HG03097 (cell line): ENCODE data around the gene FCHO2.

Experiments
- ATAC-seq: cut with Tn5 transposase; IDR thresholded peaks from one replicate; pipeline ENCODE4 v1.9.1; 2021; ENCODE audit not compliant: unreplicated experiment, low FRiP score

FCHO2 gene

DNA sequence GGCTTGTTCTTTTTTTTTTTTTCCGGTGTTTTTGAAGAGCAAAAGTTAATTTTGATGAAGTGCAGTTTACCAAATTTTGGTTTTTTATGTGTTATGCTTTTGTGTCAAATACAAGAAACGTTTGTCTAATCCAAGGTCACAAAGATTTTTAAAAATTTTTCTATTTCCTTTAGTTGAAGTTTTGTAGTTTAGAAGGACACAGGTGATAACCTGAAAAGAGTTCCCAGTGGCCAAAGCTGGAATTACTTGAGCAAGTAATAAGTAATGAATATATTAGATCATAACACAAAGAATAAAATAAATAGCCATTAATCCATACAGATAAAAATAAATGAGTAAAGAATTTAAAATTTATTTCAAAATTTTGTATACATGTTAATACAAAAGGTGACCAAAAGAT, 71.5 kb downstream of the FCHO2 start:
- no peak for ATAC-seq

DNA sequence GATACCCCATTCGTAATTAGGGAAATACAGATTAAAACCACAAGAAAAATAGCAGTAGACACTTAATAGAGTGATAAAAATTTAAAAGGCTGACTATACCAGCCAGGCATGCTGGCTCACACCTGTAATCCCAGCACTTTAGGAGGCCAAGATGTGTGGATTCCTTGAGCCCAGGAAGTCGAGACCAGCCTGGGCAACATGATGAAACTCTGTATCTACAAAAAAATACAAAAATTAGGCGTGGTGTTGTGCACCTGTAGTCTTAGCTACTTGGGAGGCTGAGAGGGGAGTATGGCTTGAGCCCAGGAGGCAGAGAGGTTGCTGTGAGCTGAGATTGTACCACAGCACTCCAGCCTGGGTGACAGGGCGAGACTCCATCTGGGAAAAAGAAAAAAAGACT, 72.0 kb downstream of the FCHO2 start:
- ATAC-seq = no peak

DNA sequence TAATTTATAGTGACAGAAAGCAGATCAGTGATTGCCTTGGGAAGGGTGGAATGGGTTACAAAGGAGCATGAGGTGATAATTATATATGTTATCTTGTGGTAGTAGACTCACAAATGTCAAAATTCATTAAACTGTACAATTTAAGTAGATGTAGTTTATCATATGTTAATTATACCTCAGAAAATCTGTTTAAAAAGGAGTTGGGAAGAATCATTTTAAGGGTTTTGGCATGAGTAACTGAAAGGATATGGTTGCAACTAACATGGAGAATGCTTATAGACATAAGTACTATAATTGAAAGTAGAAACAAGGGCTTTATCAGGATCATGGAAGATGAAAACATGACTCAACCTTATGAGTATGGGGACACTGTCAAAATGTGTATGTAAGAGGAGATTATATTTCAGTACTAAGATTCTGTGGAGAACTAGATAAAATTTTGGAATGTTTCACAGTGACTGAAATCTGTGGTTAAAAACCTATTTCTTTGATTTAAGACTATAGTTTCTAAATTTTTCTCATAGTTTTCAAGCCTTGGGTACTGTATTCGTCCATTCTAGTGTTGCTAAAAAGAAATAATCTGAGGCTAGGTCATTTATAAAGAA, 73.3 kb downstream of the FCHO2 start:
- ATAC-seq = no peak

DNA sequence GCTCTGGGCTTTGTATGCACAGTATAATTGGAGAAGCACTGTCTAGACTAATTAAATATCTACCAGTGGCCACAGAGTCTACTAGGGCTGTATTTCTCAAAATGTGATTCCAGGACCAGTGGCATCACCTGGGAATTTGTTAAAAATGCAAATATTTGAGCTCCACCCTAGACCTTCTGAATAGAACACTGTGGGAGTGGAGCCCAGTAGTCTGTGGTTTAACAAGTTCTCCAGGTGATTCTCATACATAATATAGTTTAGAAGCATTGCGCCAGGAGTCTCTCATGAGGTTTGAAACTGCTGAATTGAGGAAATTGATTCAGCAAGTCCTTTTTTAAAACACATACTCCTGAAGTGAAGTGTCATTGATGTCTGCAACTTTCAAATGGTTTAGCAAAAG, 74.7 kb downstream of the FCHO2 start:
- ATAC-seq = no peak

DNA sequence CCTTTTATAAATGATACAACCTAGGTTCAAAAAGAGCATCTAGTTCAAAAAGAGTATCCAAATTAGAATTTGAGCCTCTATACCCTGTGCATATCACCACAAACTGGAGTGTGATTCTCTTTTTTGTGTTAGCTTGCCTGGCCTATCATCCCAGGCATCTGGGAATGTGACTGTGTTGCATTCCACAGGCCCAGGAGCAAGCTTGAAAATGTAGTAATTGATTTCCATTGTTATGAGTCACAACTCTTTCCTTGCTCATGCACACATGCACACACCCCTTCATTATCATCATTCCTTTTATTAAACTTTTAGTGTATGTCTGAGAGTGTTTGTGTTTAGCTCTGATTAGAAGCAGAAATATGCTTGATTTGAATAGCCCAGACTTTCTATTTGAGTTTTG, 75.2 kb downstream of the FCHO2 start:
- no peak for ATAC-seq

DNA sequence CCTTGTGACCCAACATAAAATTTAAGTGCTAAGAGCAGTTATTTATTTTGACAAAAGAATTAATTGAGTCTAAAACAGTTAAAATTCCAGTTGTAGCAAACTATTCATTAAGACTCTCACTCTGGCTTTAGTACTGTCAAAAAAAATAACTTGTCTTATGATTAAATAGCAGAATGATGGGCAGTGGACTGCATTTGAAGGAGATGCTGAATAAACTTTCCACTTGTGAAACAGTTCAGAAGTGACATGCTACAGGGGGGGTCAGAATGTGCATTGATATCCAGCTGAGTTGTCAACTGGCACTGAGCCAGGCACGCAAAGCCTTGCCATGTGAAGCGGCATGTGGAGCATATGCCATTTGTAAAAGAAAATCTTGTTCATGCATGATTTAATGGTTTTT, 76.0 kb downstream of the FCHO2 start:
- ATAC-seq = no peak

DNA sequence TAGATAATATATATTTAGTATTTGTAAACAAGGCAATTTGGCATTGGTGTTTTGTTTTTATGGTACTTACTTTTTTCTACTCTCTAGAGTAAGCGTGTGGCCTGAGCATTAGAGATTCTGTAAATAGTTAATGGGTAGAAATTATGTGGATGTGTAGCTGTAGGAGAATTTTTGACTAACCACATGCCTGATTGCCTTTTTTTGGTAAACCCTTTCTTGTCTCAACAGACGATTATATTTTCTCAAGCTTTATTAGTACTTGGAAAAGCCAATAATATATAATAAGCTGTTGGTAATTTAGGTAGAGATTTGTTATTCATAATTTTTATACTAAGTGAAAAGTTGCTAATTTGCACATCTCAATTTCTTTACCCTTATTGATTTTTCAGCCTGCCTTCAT, 76.8 kb downstream of the FCHO2 start:
- ATAC-seq = no peak

DNA sequence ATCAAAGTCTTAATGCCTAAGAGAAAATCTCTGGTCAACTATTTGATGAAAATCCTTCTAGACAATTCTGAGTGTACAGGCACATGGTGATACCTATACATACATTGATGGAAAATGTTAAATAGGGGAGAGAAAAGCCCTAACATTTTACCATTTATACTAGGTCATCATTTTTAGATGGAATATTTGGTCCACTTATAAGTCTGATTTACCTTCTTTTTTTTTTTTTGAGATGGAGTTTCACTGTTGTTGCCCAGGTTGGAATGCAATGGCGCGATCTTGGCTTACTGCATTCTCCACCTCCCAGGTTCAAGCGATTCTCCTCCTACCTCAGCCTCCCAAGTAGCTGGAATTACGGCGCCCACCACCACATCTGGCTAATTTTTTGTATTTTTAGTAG, 81.7 kb downstream of the FCHO2 start:
- ATAC-seq = no peak

DNA sequence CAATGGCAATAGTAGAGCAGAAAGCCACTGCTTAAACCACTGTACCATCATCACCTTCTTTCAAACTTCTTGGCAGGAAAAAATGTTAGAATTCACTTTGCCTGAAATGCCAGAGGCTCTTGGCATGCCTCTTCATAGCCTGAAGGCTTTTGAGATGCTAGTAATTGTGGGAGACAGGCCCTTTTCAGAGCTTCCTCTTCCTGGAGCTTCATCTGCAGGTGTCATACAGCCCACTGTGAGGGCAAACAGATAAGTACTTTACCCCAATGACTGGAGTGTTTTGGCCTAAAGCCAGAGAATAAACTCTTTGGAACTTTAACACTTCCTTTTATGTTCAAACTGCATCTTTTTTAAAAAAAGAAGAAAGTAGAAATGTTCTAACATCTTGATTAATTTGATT, 83.2 kb downstream of the FCHO2 start:
- no peak for ATAC-seq

DNA sequence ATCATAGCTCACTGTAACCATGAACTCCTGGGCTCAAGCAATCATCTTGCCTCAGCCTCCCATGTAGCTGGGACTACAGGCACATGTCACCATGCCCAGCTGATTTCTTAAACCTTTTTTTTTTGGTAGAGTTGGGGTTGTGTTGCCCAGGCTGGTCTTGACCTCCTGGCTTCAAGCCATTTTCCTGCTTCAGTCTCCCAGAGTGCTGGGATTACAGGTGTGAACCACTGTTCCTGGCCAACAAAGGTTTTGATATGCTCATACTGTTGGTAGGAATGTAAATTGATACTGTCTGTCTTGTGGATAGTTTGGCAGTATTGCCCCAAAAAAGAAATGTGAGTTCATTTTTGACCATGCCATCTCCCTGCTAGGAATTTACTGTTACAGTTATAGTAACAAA, 87.2 kb downstream of the FCHO2 start:
- ATAC-seq = no peak

DNA sequence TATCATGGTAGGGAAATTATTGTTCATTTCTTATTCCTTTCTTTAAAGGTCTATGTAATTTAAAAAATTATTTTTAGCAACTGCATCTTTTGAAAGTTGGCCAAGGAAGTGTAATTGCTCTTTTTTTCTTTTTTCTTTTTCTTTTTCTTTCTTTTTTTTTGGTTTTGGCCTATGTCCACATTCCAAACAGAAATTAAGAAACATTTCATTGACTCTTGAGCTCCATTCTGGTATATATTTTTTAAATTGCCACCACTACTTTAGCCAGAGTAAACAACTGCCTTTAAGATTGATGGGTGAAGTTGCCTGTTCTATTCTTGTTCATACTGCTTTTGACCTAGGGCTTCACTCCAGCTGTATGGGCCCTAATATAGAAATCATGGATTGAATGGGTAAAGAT, 88.7 kb downstream of the FCHO2 start:
- no peak for ATAC-seq

DNA sequence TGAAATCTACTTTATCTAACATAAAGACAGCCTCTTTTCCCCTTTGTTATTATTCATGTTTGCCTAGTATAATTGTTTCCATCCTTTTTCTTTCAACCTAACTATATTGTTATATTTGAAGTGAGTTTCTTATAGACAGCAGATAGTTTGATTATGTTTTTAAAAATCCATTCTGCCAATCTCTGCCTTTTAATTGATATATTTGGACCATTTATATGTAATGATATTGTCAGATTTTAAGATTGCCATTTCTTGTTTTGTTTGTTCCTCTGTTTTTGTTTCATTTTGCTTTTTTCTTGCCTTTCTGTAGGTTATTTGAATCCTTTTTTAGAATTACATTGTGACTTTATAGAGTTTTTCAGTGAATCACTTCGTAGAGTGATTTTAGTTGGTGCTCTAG, 89.8 kb downstream of the FCHO2 start:
- no peak for ATAC-seq

DNA sequence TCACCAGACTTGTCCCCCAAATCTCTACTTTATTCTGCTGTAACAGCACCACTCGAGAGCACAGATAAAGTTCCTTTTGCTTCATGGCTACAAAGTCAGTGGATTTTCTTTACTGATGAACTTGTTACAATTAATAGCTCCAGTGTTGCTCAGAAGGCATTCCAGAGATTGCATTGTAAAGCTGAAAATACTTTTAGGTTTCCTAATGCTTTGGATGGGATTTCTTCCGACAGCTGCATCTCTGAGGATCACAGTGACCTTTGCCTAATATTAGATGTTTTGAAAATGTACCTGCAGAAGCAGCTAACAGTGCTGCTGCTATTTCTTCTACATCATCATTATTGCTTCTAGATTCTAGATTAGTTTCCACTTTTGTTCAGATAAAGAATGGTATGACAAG, 105.8 kb downstream of the FCHO2 start:
- ATAC-seq = no peak

DNA sequence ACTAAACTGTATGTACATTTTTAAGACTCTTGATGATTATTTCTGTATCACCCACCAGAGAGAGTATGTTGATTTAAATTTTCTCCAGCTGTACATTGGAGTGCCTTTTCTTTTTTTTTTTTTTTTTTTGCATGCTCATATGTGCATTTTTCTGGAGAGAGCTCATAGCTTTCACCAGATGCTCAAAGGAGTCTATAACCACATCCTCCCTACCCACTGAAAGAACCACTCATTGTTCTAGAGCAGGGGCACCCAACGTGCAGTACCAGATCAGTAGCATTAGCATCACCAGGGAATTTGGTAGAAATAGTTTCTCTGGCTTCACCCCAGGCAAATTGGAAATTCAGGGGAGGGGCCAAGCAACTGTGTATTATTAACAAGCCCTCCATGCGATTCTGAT, 110.6 kb downstream of the FCHO2 start:
- ATAC-seq = no peak

DNA sequence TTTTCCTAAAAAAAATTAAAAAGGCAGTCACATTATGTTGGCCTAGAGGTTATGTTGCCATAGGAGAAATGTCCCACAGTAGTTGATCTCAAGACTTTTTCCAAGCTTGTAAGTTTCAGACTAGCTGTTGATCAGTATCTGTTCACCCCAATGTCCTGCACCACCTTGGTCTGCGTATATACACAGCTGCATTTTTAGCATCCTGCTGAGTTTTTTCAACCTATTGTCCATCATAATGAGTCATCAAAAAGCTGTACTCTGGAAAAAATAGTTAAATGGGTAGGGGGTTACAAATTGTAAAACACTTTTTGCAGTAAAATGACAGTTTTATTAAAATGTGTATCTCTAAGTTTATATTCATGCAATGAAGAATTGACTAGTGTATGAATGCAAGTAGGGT, 111.4 kb downstream of the FCHO2 start:
- ATAC-seq = no peak

DNA sequence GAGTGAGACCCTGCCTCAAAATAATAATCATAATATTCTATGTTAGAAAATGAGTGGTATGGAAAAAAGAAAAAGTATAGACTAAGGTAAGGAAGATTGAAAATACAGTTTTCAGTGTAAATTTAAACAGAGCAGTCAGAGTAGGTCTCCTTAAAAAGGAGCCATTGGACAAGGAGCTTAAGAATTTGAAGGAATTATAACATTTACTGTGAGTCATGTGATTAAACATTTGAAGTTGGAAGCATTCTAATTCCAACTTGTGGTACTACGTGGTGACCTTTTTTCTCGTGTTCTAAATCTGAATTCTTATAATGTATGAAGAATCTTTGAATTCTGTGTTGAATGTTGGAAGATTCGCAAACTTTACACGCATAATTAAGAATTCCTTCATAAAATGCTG, 125.3 kb downstream of the FCHO2 start:
- ATAC-seq = no peak

DNA sequence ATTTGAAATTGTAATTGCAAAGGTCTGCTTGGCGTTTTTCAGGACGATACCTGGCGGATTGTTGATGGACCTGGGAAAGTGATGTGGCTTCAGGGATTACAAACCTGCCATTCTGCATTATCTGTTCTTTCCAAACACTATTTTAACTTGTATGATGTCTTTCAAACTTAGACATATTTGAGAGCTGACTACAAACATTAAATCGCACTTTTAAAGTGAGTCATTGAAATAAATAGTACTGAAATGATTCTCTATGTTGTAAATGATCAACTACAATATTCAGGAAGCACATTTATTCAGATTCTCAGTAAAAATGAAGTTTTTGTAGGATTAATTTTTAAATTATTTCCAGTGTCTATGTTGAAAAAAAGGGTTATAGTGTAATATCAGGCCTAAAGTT, 132.2 kb downstream of the FCHO2 start:
- no peak for ATAC-seq

DNA sequence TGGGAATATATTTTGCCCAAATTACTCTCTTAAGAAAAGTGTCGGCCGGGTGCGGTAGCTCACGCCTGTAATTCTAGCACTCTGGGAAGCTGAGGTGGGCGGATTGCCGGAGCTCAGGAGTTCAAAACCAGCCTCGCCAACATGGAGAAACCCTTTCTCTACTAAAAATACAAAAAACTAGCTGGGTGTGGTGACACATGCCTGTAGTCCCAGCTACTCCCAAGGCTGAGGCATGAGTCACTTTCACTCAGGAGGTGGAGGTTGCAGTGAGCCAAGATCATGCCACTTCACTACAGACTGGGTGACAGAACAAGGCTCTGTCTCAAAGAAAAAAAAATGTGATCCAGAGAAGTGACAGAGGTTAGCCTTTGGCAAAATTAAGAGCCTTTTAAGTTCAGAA, 138.1 kb downstream of the FCHO2 start:
- ATAC-seq = no peak

DNA sequence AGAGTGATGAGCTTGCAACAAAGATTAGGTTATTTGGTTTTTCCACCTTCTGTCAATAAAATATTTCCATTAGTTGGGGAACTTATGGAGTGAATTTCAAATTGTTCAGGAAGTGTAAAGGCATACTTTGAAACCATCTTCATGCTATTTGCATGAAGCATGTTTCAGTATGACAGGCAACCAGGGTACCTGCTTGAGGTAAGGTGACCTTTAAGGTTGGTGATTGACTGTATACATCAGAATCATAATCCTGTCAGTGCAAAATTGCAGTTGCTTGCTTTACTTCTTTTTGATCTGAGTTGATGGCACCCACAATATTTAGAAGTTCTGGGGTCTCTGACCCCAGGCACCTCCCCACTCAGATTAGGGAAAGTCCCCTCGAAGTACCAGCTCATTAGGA, 138.6 kb downstream of the FCHO2 start:
- no peak for ATAC-seq

DNA sequence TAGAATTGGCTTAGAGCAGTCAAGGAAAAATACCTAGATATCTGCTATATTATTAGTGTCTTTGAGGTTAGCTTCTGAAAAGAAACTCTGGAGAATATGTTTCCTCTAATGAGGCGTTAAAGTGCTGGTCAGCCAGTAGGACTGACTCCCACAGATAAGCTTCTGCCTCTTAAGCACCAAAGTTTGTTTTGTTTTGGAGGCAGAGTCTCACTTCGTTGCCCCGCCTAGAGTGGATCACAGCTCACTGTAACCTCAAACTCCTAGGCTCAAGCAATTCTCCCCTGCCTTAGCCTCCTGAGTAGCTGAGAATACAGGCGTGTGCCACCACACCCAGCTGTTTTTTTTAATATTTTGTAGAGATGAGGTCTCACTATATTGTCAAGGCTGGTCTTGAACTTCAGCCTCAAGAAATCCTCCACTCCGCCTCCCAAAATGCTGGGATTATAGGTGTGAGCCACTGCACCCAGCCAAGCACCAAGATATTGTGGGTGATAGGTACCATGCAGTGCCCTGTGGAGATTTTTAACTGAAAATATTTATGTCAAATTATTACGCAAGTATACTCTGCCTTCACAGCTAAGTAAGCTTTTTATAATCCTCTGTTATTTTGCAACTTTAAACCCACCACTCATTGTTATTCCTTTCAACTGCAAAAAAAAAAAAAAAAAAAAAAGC, 139.9 kb downstream of the FCHO2 start:
- no peak for ATAC-seq

DNA sequence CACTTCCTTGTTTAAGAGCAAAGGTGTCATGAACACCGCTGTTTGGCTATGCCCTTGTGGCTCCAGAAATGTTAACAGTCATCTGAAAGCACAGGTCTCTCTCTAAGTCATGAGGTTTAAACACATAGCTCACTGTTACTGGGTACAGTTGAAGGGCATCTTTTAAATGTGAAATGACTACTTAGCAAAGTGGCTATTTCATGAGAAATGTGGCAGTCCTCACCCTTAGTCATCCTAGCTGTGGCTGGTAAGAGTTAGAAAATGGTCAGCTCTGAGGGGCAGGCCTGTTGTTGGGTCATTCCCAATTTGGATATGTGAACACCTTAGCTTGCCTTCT, 140.4 kb downstream of the FCHO2 start:
- ATAC-seq = no peak

DNA sequence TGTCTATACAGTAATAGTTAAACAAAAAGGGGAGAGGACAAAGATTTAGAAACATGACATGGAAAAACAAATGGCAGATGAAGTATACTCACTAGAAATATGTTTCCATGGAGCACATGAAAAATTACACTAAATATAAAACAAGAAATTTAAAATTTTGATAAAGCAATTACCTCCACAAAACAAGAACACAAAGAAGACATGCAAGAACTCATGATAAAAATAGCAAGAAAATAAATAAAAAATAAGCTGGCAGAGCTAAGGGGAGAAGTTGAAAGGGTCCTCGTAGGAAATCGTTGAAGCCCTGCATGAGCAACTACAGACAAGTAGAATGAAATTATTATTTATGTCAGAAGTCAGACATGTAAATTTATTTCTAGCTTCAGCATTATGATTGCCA, 141.9 kb downstream of the FCHO2 start:
- no peak for ATAC-seq

DNA sequence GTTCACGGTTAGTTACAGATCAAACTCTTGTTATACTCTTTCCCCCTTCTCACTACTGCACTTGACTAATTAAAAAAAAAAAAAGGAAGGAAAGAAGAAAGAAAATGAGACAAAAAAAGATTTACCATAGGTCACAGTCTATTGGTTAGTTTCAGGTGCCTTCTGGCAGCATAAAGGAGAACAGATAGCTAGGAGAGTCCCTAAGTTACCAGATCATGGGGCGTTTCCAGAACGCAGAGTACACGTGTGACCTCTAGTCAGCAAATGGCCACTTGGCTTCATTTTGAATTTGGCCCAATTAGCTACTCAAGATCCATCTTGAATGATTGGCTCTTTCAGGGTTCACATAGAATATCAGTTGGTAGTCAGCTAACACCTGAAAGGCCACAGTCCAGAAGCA, 144.3 kb downstream of the FCHO2 start:
- no peak for ATAC-seq
